NT2/D1 (cell line): ENCODE results near the gene SLC45A1.

Experiments used
- SUZ12 ChIP-seq: IDR thresholded peaks from 2 replicates; pipeline ENCODE4 v1.6.1; 2011; ENCODE audit not compliant: insufficient read length, insufficient read depth; ENCODE audit errors: extremely low read depth
- YY1 ChIP-seq: IDR thresholded peaks from 2 replicates; pipeline ENCODE4 v1.6.1; 2011; ENCODE audit not compliant: insufficient read length, insufficient read depth
- ZNF274 ChIP-seq: IDR thresholded peaks from 2 replicates; pipeline ENCODE4 v1.6.1; 2011; ENCODE audit warnings: mild to moderate bottlenecking, low read depth, low read length

DNA sequence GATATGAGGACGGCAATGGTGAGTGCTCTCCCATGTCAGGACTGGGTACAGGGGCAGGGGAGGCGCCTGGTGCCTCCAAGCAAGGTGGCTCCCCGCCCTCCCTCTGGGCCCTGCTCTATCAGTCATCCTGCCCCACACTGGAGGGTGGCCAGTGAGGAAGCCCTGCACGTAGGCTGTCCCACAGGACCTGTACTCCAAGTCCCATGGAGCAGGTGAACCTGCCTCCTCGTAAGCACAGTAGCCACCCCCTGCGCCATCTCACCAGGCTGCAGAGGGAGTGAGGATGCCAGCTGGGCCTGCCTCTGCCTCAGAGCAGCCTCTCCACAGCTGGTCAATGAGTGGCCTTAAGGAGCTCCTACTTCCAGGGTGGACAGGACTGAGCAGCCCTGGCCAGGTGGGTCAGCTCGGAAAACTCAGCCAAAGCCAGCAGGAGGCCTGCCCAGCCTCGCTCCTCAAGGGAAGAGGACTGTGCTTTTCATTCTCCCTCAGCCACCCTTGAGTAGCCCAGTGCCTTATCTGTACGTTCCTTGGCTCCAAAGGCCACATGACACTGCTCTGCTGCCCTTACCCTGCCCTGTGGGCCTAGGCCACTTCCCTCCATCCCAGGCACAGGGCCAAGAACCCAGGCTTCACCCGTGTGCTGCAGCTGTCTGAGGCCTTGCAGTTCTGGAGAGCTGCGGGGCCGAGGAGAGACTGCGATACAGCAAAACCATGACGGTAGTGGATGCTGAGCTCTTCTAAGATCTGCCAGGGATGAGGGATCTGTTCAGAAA lies 39.6 kb downstream of the SLC45A1 start:
- TF ChIP-seq ZNF274 (no peak), YY1 (no peak), SUZ12 (no peak)
